GM18909 (cell line): ENCODE data around the gene GCDH.
"Not testable (repeated sequence)": the region's sequence is repeated elsewhere in the genome, so short reads cannot be mapped to it uniquely, and the experiment has no call there.

Experiments
- ATAC-seq: cut with Tn5 transposase; IDR thresholded peaks from one replicate; pipeline ENCODE4 v1.9.1; 2021; ENCODE audit warnings: mild to moderate bottlenecking; ENCODE audit not compliant: unreplicated experiment, poor library complexity

The GCDH gene

DNA sequence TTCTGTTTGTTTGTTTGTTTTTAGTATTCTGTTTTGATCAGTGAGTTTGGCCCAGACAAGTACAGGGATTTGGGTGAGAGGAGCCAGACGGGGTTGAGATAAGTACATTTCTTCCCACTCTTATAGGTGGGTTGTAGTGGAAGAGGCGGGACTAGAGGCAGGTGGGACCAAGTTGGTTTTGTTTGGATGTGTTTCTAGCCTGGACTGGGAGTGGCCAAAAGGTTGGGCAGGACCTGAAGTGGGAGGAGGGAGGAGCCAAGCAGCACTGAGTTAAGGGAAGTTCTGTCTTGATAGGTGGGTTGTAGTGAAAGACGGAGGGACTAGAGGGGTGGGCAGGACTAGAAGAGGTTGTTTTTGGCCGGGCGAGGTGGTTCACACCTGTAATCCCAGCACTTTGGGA, 18.7 kb upstream of the GCDH start:
- ATAC-seq, result no peak

- no peak for ATAC-seq
Observed at GRCh38 chr19:12872941-12873890, 17.7 kb upstream of the GCDH start.

DNA sequence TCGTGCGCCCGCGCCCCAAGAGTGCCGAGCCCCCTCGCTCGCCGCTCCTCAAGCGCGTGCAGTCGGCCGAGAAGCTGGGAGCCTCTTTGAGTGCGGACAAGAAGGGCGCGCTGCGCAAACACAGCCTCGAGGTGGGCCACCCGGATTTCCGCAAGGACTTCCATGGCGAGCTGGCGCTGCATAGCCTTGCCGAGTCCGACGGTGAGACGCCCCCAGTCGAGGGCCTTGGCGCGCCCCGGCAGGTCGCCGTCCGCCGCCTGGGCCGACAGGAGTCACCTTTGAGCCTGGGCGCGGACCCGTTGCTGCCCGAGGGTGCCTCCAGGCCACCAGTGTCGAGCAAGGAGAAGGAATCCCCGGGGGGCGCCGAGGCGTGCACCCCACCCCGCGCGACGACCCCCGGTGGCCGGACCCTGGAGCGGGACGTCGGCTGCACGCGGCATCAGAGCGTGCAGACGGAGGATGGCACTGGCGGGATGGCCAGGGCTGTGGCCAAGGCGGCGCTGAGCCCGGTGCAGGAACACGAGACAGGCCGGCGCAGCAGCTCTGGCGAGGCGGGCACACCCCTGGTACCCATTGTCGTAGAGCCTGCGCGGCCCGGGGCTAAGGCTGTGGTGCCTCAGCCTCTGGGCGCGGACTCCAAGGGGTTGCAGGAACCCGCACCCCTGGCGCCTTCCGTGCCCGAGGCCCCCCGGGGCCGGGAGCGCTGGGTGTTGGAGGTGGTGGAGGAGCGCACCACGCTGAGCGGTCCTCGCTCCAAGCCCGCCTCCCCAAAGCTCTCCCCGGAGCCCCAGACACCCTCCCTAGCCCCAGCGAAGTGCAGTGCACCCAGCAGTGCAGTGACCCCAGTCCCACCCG, 16.8 kb upstream of the GCDH start:
- no peak for ATAC-seq

- ATAC-seq, result no peak
Observed at GRCh38 chr19:12875086-12875485, 15.9 kb upstream of the GCDH start.

DNA sequence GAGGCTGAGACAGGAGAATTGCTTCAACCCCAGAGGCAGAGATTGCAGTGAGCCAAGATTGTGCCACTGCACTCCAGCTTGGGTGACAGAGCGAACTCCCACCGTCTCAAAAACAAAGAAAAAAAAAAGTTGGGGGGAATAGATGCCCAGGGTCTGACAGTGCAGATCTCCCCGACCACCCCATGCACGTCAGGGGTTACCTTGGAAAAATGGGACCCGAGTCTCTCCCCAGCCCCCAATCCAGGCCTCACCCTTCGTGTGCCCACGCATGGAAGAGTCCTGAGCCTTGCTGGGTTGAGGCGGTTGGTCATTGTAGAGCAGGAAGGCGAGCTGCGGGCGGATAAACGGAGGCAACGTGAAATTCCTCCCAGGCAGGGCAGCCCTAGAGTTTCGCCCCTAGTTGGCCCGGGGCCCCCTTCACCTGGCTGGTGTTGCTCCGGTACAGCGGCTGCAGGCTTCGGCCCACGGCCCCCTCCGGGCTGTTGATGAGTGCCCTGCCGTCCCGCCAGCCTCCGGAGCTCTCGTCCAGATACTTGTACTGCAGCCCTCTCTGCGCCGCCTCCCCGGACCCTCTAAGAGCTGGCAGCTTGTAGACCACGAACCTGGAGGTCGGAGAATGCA, 10.3 kb upstream of the GCDH start:
- peak; percentile 17 for ATAC-seq

DNA sequence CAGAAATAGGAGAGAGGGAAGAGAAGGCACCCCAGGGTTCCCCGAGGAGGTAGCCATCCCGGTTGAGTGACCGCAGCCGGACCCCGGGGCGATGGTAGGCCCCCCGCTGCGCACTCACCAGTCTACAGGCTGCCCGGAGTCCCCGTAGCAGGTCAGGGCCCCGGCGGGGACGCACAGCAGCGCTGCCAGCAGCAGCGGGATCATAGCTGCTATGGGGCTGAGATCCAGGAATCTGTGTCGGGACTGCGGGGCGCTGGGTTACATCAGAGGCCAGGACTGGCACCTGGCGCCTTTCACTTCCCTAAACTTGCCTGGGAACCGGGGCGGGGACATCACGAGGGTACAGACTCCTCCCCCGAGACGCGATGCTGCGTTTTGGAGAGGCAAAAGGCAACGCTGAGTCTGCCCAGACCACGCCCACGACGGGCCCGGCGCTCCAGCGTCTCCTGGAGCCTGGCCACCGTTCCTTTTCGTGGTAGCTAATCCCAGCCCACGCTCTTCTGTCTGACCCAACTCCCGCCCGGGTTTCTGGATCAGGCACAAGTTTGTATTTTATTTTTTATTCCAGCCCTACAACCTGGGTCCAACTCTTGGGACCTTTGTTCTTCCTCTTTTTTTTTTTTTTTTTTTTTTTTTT, 9.7 kb upstream of the GCDH start, which contains the start of gene DNASE2:
TSS of gene DNASE2 (minus strand) at position 278 of the 637 bp plus-strand sequence. CDS start at position 204, 74 bp downstream.
- peak; percentile 78 for ATAC-seq

DNA sequence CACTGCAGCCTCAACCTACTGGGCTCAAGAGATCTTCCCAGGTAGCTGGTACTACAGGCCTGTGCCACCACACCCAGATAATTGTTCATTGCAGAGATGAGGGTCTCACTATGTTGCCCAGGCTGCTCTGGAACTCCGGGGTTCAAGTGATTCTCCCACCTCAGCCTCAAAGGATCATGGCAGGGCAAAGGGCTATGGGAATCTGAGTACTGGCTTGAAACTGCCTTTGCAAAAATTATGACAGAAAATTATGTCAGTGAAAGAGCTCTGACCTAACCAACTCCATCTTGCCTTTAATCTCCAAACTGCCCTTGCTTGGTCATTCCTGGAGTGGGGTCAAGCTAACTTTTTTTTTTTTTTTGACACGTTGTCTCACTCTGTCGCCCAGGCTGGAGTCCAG, 8.4 kb upstream of the GCDH start:
- ATAC-seq, result no peak

DNA sequence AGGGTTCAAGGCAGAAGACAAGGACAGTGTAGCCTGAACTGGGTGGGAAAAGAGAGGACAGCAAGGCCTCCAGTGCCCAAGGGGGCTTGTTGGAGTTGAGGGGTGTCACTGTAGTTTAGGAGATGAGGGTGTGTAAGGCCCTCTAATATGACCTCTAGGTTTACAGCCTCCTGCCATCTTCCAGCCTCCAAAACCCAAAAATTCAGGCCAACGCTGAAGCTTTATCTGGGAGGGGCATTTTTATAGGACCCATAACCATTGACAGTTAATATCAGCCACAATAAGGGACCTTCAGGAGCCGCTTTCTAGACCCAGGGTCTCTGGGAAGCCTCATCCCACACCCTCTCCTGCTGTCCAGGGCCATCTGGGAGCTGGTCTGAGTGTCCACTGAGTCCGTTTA, 6.8 kb upstream of the GCDH start:
- no peak for ATAC-seq

GRCh38 chr19:12884627-12884925, 6.4 kb upstream of the GCDH start:
- no peak for ATAC-seq

- ATAC-seq, result peak; percentile 42
Observed at GRCh38 chr19:12884926-12885748, 5.8 kb upstream of the GCDH start.

DNA sequence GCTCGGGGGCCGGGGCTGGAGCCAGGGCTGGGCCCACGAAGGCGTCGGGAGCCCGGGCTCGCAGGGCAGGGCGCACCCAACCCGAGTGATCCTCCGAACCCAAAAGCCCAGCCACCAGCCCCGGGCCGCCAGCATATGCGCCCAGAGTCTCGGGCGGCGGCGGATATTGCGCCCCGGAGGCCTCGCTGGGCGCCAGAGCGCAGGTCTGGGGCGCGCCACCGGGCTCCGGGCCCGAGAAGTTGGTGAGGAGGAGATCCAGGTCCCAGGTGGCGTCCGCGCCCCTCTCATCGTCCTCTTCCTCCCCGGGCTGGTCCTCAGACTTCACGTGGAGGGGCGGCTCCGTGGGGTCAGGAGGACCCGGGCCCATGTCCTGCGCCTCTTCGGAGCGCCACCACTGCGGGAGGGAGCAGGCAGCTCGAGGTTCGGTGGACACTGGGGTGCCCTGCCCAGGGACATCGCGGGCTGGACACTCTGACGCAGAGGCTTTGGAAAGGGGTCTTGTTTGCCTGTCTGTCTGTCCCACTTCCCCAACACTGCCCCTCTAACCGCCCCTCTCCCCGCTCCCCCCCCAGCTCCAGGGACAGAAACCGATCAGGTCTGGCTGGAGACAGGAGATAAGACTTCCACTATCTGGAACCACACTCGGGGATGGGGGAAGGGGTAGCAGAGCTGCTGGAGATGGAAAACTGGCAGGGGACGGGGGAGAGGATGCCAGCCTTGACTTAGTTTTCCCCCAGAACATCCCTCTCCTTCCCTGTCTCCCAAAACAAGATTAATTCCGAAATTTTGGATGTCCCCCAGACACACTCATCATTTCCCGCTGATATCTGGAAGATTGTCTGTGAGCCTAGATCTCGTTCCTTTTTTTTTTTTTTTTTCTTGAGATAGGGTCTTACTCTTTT, 5.0 kb upstream of the GCDH start:
- ATAC-seq, result no peak

GRCh38 chr19:12886651-12886968, 4.3 kb upstream of the GCDH start:
- ATAC-seq, result no peak

DNA sequence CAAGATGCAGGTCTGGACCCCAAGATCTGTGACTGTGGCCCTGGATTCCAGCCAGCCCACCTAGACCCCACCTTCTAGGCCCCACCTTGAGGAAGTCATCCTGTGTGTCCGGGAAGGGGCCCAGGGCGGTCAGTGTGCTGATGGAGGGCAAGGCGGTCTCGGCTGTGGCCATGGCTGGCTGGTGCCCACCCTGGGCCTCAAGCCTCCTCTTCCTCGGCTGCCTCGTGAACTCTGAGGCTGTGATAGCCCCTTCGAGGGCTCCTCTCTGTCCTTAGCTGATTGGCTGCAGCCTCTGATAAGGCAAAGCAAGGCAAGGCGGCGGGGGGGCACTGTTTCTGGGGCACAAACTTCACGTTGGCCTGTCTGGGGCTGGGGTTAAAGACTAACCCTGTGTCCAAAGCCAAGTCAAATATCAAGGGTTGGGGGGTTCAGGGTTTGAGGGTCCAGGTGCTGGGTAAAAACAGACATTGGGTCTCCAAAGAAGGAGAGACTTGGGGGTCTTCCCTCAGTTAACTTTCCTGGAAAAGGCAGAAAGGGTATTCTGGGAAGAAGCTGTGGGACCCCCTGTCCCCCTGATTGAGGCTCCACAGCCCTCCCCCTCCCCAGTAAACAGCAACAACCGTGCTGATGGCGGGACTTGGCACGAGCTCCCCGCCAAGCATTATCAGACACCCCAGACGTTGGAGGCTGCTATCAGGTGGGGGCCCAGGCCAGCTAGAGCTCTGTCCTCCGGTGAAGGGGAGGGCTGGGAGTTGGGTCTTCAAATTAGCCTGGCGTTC, 3.8 kb upstream of the GCDH start, which contains the start of gene KLF1:
TSS of gene KLF1 (minus strand) at position 233 of the 779 bp plus-strand sequence. CDS start at position 172, 61 bp downstream.
- ATAC-seq, result no peak

- ATAC-seq, result no peak
Observed at GRCh38 chr19:12888006-12888603, 2.9 kb upstream of the GCDH start.

DNA sequence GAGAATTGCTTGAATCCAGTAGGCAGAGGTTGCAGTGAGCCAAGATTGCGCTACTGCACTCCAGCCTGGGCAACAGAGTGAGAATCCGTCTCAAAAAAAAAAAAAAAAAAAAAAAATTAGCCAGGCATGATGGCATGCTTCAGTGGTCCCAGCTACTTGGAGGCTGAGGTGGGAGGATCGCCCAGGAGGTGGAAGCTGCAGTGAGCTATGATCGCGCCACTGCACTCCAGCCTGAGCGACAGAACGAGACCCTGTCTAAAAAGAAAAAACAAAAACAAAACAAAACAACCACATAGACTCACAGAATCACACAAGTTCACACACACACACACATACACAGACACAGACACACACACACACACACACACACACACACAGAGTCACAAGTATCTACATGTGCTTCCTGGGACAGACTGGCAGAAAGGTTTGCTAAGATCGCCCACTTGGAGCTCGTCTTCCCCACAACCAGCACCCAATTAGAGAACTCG, 617 bp upstream of the GCDH start:
- not testable (repeated sequence) for ATAC-seq

DNA sequence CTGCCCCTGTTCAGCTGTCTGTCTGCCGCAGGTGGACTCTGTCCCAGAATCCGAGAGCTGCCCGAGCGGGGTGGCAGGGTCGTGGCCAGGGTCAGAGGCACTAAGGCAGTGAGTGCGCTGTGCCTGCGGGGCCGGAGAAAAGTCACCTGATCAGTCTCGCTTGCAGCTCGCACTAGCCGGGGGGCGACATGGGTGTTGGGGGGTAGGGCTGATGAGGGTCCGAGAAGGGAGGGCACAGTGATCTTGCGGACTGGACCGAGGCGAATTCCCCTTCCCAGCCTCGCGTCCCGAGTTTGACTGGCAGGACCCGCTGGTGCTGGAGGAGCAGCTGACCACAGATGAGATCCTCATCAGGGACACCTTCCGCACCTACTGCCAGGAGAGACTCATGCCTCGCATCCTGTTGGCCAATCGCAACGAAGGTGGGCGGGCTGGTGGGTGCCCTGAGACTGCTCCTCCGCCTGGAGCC, 627 bp downstream of the GCDH start:
- no peak for ATAC-seq

GRCh38 chr19:12893582-12893981, 2.6 kb downstream of the GCDH start:
- no peak for ATAC-seq
